Stimulated activated CD4-positive, alpha-beta T cell treated with anti-CD3 and anti-CD28 coated beads, Interleukin-2, amount 100 ng/mL, for 4 hours (primary cell): ENCODE data around the gene SETD9.

Source experiments
- DNase-seq: peaks from one replicate; pipeline ENCODE4 v3.0.0-alpha.2; 2020; ENCODE audit warnings: low read depth

The SETD9 gene

GRCh38 chr5:56938858-56939257, 29.5 kb downstream of the SETD9 start:
- DNase-seq = no peak

- no peak for DNase-seq
Observed at GRCh38 chr5:56941981-56942380, 32.6 kb downstream of the SETD9 start.

GRCh38 chr5:56947052-56947451, 37.7 kb downstream of the SETD9 start:
- no peak for DNase-seq

- peak; percentile 32 for DNase-seq
Observed at GRCh38 chr5:56950626-56951125, 41.3 kb downstream of the SETD9 start.

- DNase-seq = no peak
Observed at GRCh38 chr5:56951126-56951945, 41.9 kb downstream of the SETD9 start.

- DNase-seq = peak; percentile 68
Observed at GRCh38 chr5:56951946-56952691, 42.7 kb downstream of the SETD9 start, which contains the start of gene MIER3. TSS of gene MIER3 (minus strand) at chr5:56952123. CDS start at chr5:56952102, 21 bp downstream.

GRCh38 chr5:56954262-56954661, 44.9 kb downstream of the SETD9 start:
- DNase-seq = no peak

GRCh38 chr5:56958595-56958994, 49.2 kb downstream of the SETD9 start:
- no peak for DNase-seq

GRCh38 chr5:56959326-56959725, 49.9 kb downstream of the SETD9 start:
- DNase-seq = no peak

GRCh38 chr5:56961746-56962145, 52.4 kb downstream of the SETD9 start:
- no peak for DNase-seq

- DNase-seq = no peak
Observed at GRCh38 chr5:56962286-56962685, 52.9 kb downstream of the SETD9 start.

GRCh38 chr5:56963246-56963645, 53.9 kb downstream of the SETD9 start:
- no peak for DNase-seq

GRCh38 chr5:56964173-56964572, 54.8 kb downstream of the SETD9 start:
- no peak for DNase-seq
